Measurements from ENCODE around the gene PLCG1.
"Not testable (repeated sequence)": the region's sequence is repeated elsewhere in the genome, so short reads cannot be mapped to it uniquely, and the experiment has no call there.

PLCG1 gene

GRCh38 chr20:41116282-41116956 lies 20.9 kb upstream of the PLCG1 start:
- DNase-seq (ENCODE audit: low read depth): no peak
- H3K4me3 ChIP-seq (replicated peaks; ENCODE audit: low read depth, low read length): no peak overlapping the region
- no peak for TF ChIP-seq CTCF (IDR thresholded peaks at IDR 0.05; ENCODE audit: low read length, missing control alignments)

- peak; percentile 9 for TF ChIP-seq CTCF (IDR thresholded peaks at IDR 0.05; ENCODE audit: low read length, missing control alignments)
- not testable (repeated sequence) for DNase-seq (ENCODE audit: low read depth); H3K4me3 ChIP-seq (replicated peaks; ENCODE audit: low read depth, low read length)
These were observed 19.2 kb upstream of the PLCG1 start for GRCh38 chr20:41118159-41118558.

GRCh38 chr20:41118632-41119031 lies 18.7 kb upstream of the PLCG1 start:
- no peak overlapping the region for H3K4me3 ChIP-seq (replicated peaks; ENCODE audit: low read depth, low read length)
- no peak for TF ChIP-seq CTCF (IDR thresholded peaks at IDR 0.05; ENCODE audit: low read length, missing control alignments)
- DNase-seq (ENCODE audit: low read depth): peak; percentile 25

- no peak overlapping the region for H3K4me3 ChIP-seq (replicated peaks; ENCODE audit: low read depth, low read length)
- no peak for TF ChIP-seq CTCF (IDR thresholded peaks at IDR 0.05; ENCODE audit: low read length, missing control alignments)
- no peak for DNase-seq (ENCODE audit: low read depth)
These were observed 17.5 kb upstream of the PLCG1 start for GRCh38 chr20:41119614-41120561.

GRCh38 chr20:41121399-41121798 lies 15.9 kb upstream of the PLCG1 start:
- no peak for TF ChIP-seq CTCF (IDR thresholded peaks at IDR 0.05; ENCODE audit: low read length, missing control alignments)
- H3K4me3 ChIP-seq (replicated peaks; ENCODE audit: low read depth, low read length): no peak overlapping the region
- DNase-seq (ENCODE audit: low read depth): no peak

GRCh38 chr20:41123631-41124030 lies 13.7 kb upstream of the PLCG1 start:
- no peak for DNase-seq (ENCODE audit: low read depth)
- no peak overlapping the region for H3K4me3 ChIP-seq (replicated peaks; ENCODE audit: low read depth, low read length)
- no peak for TF ChIP-seq CTCF (IDR thresholded peaks at IDR 0.05; ENCODE audit: low read length, missing control alignments)
